GM21723 (cell line): ENCODE data around the gene ZNF580.

Experiments
- ATAC-seq: cut with Tn5 transposase; IDR thresholded peaks from one replicate; pipeline ENCODE4 v1.9.1; 2021; ENCODE audit warnings: mild to moderate bottlenecking, moderate library complexity; ENCODE audit not compliant: unreplicated experiment

Gene ZNF580

GRCh38 chr19:55605637-55606470 is 34.9 kb upstream of the ZNF580 start, which contains the start of gene ZNF865:
Gene ZNF865, plus strand, starts transcription at chr19:55605647. Its CDS starts 7,972 bp downstream, at chr19:55613619.
- peak; percentile 34 for ATAC-seq

- no peak for ATAC-seq
Measured at GRCh38 chr19:55606471-55606787, 34.4 kb upstream of the ZNF580 start.

- no peak for ATAC-seq
Measured at GRCh38 chr19:55606817-55607216, 34.0 kb upstream of the ZNF580 start.

GRCh38 chr19:55609326-55609725 is 31.5 kb upstream of the ZNF580 start:
- ATAC-seq, result no peak

GRCh38 chr19:55611300-55611982 is 29.4 kb upstream of the ZNF580 start:
- no peak for ATAC-seq

GRCh38 chr19:55611983-55612645 is 28.7 kb upstream of the ZNF580 start:
- no peak for ATAC-seq

- no peak for ATAC-seq
Measured at GRCh38 chr19:55613396-55613795, 27.4 kb upstream of the ZNF580 start.

GRCh38 chr19:55613930-55614710 is 26.7 kb upstream of the ZNF580 start:
- ATAC-seq, result no peak

- no peak for ATAC-seq
Measured at GRCh38 chr19:55614711-55615542, 25.9 kb upstream of the ZNF580 start.

- no peak for ATAC-seq
Measured at GRCh38 chr19:55615543-55616394, 25.0 kb upstream of the ZNF580 start.

- no peak for ATAC-seq
Measured at GRCh38 chr19:55616395-55616875, 24.4 kb upstream of the ZNF580 start.

- no peak for ATAC-seq
Measured at GRCh38 chr19:55617426-55617825, 23.4 kb upstream of the ZNF580 start.

- ATAC-seq, result no peak
Measured at GRCh38 chr19:55618426-55618825, 22.4 kb upstream of the ZNF580 start.

GRCh38 chr19:55619286-55619685 is 21.5 kb upstream of the ZNF580 start:
- ATAC-seq, result no peak

- no peak for ATAC-seq
Measured at GRCh38 chr19:55620410-55621204, 20.2 kb upstream of the ZNF580 start.

- ATAC-seq, result no peak
Measured at GRCh38 chr19:55621205-55621672, 19.6 kb upstream of the ZNF580 start.

- no peak for ATAC-seq
Measured at GRCh38 chr19:55621673-55622231, 19.1 kb upstream of the ZNF580 start.
